ENCODE results near the gene BLM. TPM values are rescaled to one million over a fixed set of nuclear protein-coding genes. Genes with fewer than 3 reads are reported as not detected.

BLM gene
- total and polyA plus RNA-seq, 2 of the 13 experiments (the other 11 are each of a cell fraction or from before 2014, with no cell fraction given), result 5.1 to 11.8 TPM

- peak overlapping the region; percentile 69 for H3K4me2 ChIP-seq (ENCODE audit: low read depth, low read length)
- in situ Hi-C loops (cut with HindIII; ENCODE audit: extremely low pct_ligation_motif_present, low pct_unique_long_range_greater_than_20kb) (no loop called here), intact Hi-C loops (cut with micrococcal nuclease; ENCODE audit: unreplicated experiment) (loop anchor here (1.0 kb wide), 1 partner anchor 27 kb away; no protein-coding TSS in a partner anchor)
- H3K9me3 ChIP-seq (ENCODE audit: low read length), result no peaks in the 10 kb centered on the region
- peak; percentile 71 for DNase-seq (ENCODE audit: low spot score)
- peak overlapping the region; percentile 34 for H3K27ac ChIP-seq (ENCODE audit: extremely low read length, insufficient read depth, low read length)
- H2AFZ ChIP-seq (ENCODE audit: low read length), result no peak overlapping the region
- no TSS peak for BruUV-seq (replicated peaks)
- H3K4me3 ChIP-seq (replicated peaks in 1 of 3; ENCODE audit: insufficient read depth in 1 of 3, low read depth in 2 of 3, low read length in 3 of 3), result peak overlapping the region; percentile 4 to 43 (median 10); a peak in 3 of 6 replicates
- ChIA-PET CTCF (ENCODE audit: low intra/inter-chr PET ratio, low total read pairs) (interaction anchor here (1.2 kb wide), 1 partner anchor 26 kb away, joined by 13 read pairs; no protein-coding TSS in a partner anchor), POLR2A (interaction anchor here (0.5 to 3.6 kb wide), 12 partner anchors 11 to 472 kb away, joined by 3 to 65 read pairs (median 4); partner anchors contain the start of genes FES, HDDC3, MAN2A2 and UNC45A)
- no peaks in the 10 kb centered on the region for H3K36me3 ChIP-seq (replicated peaks in 1 of 2; ENCODE audit: control insufficient read depth in 1 of 2, insufficient read depth in 2 of 2, low read length in 2 of 2)
- WGBS (ENCODE audit: low lambda C conversion rate), result 6% methylated on average over 8 of the region's 10 CpGs
- H4K20me1 ChIP-seq (ENCODE audit: insufficient read depth, low read length), result 0 out of 2 replicates have a peak, but pooled peaks cover 2% of the 10 kb centered on the region
- peaks cover 91% of the 10 kb centered on the region for H3K4me1 ChIP-seq (ENCODE audit: insufficient read depth, low read length)
- ATAC-seq, result peak; percentile 57
- H3K9ac ChIP-seq (ENCODE audit: insufficient read depth, low read depth, low read length), result peak overlapping the region; percentile 19; the same call in 1 of the 2 replicates
- H3K27me3 ChIP-seq (ENCODE audit: control insufficient read depth in 1 of 2, insufficient read depth in 2 of 2, low read length in 2 of 2), result peaks cover 2 to 12% of the 10 kb centered on the region in 2 experiments; a peak in 2 of 5 replicates
- FAIRE-seq, result peak; percentile 66
- H3K79me2 ChIP-seq (ENCODE audit: insufficient read depth, low read length), result no peaks in the 10 kb centered on the region
- no peak for TF ChIP-seq ZFP82 (CRISPR knock-in tag; IDR thresholded peaks at IDR 0.05; ENCODE audit: borderline replicate concordance)
- TF ChIP-seq KLF13 (CRISPR knock-in tag; IDR thresholded peaks at IDR 0.05), result no peak
- TF ChIP-seq SOX13 (IDR thresholded peaks at IDR 0.05), result no peak
- peak in 1 of 2 experiments; percentile 37; a peak in 1 of 4 replicates for TF ChIP-seq SOX13 (CRISPR knock-in tag; conservative IDR thresholded peaks at IDR 0.05 in 1 of 2, IDR thresholded peaks at IDR 0.05 in 1 of 2)
- no peak for TF ChIP-seq TBX2 (CRISPR knock-in tag; IDR thresholded peaks at IDR 0.05; ENCODE audit: borderline replicate concordance)
- 0 out of 2 replicates have a peak, but pooled peaks have one; percentile 22 for TF ChIP-seq ZNF264 (CRISPR knock-in tag; IDR thresholded peaks at IDR 0.05)
- no peak for TF ChIP-seq ZNF329 (CRISPR knock-in tag; IDR thresholded peaks at IDR 0.05; ENCODE audit: low read depth)
- TF ChIP-seq ZNF552 (CRISPR knock-in tag; IDR thresholded peaks at IDR 0.05; ENCODE audit: borderline replicate concordance), result no peak
- peak; percentile 43; the same call in 1 of the 2 replicates for TF ChIP-seq ZBED4 (CRISPR knock-in tag; IDR thresholded peaks at IDR 0.05; ENCODE audit: borderline replicate concordance)
- TF ChIP-seq GATA4 (IDR thresholded peaks at IDR 0.05; ENCODE audit: borderline replicate concordance, low read depth), result no peak
- no peak for TF ChIP-seq ZNF12 (CRISPR knock-in tag; IDR thresholded peaks at IDR 0.05)
- TF ChIP-seq ZBTB20 (CRISPR knock-in tag; IDR thresholded peaks at IDR 0.05; ENCODE audit: borderline replicate concordance, low read depth), result no peak
- no peak for TF ChIP-seq TRAFD1 (CRISPR knock-in tag; IDR thresholded peaks at IDR 0.05; ENCODE audit: borderline replicate concordance)
- TF ChIP-seq HDAC1 (CRISPR knock-in tag; IDR thresholded peaks at IDR 0.05), result 0 out of 2 replicates have a peak, but pooled peaks have one; percentile 27
- TF ChIP-seq ZNF441 (CRISPR knock-in tag; IDR thresholded peaks at IDR 0.05; ENCODE audit: borderline replicate concordance), result no peak
- TF ChIP-seq ELF4 (CRISPR knock-in tag; IDR thresholded peaks at IDR 0.05; ENCODE audit: borderline replicate concordance), result no peak
- no peak for TF ChIP-seq SPEN (CRISPR knock-in tag; IDR thresholded peaks at IDR 0.05; ENCODE audit: low read depth)
- no peak for TF ChIP-seq NCOA1 (CRISPR knock-in tag; IDR thresholded peaks at IDR 0.05)
Observed at GRCh38 chr15:90859234-90860131, 142.3 kb downstream of the BLM start.

All from HepG2 (cell line).